SKM-1 (cell line): ENCODE data around the gene SRC.
"Not testable (repeated sequence)": the region's sequence is repeated elsewhere in the genome, so short reads cannot be mapped to it uniquely, and the experiment has no call there.

Experiments
- DNase-seq: peaks from one replicate; lab custom pipeline; 2025; ENCODE audit not compliant: unreplicated experiment; lab: John Stamatoyannopoulos, UW

SRC gene

DNA sequence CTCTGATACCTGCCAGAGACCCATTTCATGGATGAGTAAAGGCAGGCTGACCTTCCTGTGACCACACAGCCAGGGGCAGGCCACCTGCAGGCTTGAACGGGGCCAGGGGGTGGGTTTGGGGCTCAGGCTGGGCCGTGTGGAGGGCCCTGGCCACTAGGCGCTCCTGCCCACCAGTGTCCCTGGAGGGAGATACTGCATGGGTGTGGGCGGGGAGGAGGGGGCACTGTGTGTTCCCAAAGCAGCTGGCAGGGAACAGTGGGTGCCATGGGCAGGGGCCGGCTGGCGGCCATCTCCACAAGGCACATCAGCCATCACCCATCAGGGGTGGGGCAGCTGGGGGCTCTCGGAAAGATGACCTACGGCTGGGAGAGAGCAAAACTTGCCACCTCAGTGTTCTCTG is 15.4 kb downstream of the SRC start:
- no peak for DNase-seq

DNA sequence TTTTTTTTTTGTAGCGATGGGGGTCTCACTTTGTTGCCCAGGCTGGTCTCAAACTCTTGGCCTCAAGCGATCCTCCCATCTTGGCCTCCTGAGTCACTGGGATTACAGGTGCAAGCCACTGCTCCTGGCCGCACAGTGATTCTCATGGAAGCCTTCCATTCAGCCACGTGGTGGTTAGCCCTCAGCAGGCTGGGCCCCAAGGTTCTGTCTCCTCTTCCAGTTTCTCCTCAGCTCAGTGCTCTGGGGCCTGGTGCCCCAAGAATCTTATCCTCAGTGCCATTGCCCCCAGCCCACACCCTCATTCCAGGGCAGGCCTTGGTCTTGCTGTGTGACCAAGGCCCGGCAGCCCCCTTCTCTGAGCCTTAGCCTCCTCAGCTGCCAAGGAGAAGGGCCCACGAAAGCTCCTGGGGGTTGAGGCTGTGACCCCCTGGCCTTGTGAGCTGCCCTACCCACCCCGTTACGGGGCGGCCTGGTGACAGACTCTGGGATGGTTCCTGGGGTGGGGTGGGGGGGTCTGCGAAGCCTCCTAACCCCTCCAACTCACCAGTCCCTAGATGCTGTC is 16.4 kb downstream of the SRC start:
- no peak for DNase-seq

DNA sequence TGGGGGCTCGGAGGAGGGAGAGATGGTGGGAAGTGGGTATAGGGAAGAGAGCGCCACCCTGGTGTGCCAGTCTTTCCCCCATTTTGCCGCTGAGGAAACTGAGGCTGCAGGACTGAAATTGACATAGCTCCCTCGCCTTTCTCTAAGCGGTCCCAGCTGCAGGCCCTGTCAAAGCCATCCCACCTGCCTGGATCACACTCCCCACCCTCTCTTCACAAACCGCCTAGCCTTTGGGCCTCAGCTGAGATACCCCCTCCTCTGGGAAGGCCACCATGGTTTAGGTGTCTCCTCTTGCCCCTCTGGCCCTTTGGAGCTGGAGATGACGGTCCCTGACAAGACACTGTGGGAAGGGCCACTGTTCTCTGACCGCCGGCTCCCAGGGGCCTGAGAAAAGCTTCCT is 16.9 kb downstream of the SRC start:
- DNase-seq, result no peak

DNA sequence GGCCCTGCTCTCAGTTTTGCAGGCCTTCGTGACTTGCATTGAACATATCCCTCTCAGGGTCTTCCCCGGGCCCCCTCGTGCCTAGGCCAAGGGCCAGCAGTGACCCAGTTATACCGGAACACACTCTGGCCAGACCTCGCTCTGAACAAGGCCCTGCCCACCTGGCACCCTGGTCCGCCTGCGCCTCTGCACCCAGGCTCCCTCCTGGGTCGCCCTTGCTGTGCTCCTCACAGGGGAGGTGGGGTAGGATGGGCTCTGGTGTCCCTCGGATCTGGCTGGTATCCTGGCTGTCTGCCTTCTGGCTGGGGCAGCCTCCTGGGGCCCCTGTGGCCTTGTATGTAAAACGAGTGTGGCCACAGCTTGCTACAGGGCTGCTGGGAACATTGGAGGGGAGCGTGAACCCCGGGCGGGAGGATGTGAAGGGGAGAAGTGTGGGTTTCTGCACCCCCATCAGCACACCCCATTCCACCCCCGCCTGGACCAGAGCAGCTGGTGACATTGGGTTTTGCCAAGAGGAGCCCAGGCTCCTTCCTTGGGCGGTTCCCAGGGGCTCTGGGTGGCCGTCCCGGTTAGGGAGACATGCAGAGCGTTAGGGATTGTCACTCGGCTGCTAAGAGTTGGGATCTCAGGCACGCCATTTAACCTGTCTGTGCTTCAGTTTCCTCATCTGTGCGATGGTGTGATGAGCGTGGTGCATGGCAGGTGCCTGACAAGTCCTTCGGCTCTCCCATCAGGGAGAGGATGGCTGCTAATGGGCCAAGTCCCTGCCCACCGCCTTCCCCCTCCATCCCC is 17.5 kb downstream of the SRC start:
- no peak for DNase-seq

DNA sequence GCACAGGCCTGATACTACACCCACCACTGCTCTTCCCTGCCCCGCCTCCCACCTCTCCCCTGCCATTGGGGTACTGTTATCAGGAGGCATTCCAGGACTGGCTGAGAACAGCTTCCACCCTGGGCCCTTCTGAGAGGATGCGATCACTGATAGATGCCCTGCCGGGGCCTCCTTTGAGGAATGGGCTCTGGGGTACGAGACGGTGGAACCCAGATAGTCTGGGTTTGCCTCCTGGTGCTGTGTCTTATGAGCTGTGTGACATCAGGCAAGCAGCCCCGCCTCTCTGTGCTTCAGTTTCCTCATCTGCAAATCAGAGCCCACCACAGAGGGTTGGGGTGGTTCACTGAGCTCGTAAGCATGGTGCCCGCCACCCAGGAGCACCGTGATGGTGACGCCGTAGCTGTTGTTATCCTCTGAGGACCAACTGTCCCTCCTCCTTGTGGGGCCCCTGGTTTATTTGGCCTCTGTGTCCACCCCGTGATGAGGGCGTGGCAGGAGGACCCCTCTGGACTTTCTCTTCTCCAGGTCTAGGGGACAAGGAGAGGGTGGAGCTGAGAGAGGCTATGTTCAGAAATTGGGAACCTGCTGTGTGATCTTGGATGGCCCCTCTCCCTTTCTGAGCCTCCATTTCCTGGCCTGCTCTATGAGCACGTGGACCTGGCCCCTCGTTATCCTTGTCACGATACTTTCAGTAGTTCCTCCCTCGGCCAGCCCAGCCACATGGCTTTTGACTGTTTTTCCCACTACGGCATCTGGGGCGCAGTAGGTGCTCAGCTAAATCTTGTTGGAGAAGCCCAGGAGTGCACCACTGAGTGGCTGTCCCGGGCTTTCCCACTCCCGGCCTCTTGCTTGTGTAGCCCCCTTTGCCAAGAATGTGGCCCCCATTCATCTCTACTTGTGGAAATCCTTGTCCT is 18.3 kb downstream of the SRC start:
- DNase-seq, result no peak

DNA sequence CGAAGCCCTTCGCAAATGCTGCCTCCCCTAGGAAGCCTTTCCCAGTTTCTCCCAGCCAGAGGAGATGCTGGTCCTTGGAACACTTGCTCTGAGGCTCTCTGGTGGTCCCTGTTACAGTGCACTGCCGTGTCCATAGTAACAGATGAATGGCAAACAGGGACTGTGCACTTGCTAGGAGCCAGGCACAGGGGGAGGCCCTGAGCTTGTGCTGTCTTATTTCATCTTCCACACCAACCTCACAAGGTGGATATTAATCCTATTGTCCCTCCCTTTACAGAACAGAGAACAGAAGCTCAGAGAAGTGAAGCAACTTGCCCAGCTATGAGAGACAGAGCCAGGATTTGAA is 19.0 kb downstream of the SRC start:
- DNase-seq, result no peak

DNA sequence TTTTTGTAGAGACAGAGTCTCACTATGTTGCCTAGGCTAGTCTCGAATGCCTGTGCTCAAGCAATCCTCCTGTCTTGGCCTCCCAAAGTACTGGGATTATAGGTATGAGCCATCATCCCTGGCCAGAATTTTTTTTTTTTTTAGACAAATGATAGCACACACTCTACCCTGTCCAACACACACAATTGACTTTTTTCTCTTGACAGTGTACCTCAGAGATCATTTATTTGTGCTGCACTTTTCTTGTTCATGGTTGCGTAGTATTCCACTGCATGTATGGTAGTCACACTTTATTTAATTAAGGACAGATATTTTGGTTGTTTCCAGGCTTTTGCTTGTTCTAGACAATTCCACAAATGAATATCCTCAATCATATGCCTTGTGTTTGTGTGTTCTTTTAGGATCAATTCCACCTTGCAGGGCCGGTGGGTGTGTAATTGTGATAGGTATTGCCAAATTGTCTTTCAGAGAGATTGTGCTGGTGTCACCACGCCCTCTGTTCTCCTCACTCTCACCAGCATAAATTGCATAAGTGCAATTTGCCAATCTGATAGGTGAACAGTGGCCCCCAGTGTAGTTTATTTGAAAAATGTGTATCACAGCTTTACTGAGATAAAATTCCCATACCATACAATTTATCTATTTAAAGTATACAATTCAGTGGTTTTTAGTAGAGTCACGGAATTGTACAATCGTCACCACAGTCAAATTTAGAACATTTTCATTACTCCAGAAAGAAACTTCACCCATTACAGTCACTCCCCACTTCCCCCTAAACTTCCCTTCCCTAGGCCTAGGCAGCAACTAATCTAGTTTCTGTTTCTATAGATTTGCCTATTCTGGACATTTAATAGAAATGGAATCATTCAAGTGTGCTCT is 20.1 kb downstream of the SRC start:
- DNase-seq, result peak; percentile 56

DNA sequence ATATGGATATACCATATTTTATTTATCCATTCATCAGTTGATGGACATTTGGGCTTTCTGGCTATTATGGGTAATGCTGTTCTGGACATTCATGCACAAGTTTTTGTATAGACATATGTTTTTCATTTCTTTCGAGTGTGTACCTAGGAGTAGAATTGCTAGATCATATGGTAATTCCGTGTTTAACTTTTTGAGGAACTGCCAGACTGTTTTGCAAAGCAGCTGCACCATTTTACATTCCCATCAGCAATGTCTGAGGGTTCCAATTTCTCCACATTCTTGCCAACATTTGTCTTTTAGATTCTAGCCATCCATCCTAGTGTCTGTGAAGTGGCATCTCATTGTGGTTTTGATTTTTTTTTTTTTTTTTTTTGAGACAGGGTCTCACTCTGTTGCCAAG is 20.8 kb downstream of the SRC start:
- no peak for DNase-seq

DNA sequence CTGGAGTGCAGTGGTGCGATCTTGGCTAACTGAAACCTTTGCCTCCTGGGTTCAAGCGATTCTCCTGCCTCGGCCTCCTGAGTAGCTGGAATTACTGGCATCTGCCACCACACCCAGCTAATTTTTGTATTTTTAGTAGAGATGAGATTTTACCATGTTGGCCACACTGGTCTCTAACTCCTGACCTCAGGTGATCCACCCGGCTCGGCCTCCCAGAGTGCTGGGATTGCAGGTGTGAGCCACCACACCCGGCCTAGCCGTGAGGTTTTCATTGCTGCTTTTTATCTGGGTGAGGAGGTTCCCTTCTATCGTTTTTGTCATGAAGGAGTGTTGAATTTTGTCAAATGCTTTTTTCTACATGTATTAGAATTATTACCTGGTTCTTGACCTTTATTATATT is 23.9 kb downstream of the SRC start:
- no peak for DNase-seq

DNA sequence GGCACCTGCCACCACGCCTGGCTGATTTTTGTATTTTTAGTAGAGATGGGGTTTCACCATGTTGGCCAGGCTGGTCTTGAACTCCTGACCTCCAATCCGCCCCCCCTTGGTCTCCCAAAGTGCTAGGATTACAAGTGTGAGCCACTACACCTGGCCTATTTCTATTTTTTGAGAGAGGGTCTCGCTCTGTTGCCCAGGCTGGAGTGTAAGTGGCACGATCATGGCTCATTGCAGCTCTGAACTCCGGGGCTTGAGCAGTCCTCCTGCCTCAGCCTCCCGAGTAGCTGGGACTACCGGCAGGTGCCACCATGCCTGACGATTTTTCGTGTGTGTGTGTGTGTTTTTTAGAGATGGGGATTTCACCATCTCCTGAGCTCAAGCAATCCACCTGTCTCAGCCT is 25.9 kb downstream of the SRC start:
- DNase-seq, result not testable (repeated sequence)

DNA sequence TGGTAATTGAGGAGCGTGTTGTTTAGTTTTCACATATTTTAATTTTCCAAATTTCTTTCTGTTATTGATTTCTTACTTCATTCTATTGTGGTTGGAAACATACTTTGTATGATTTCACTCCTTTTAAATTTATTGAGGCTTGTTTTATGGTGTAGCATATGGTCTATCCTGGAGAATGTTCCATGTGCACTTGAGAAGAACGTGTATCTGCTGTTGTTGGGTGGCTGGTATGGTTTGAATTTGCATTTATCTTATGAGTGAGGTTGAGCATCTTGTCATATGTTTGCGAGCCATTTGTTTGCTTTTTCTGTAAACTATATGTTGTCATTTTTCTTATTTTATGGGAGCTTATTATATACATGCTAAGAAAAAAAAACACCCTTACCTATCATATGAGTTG is 26.5 kb downstream of the SRC start:
- DNase-seq, result no peak

DNA sequence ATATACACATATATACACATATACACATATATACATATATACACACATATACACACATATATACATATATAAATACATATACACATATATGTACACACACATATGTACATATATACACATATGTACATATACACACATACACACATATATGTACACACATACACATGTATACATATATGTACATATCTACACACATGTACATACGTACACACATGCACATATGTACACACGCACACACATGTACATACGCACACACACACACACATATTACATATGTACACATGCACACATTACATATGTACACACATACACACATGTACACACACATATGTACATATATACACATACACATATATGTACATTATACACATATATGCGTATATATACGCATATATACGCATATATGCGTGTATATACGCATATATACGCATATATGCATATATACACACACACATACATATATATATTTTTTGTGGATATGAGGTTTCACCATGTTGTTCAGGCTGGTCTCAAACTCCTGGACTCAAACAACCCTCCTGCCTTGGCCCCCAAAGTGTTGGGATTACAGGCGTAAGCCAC is 27.2 kb downstream of the SRC start:
- no peak for DNase-seq

DNA sequence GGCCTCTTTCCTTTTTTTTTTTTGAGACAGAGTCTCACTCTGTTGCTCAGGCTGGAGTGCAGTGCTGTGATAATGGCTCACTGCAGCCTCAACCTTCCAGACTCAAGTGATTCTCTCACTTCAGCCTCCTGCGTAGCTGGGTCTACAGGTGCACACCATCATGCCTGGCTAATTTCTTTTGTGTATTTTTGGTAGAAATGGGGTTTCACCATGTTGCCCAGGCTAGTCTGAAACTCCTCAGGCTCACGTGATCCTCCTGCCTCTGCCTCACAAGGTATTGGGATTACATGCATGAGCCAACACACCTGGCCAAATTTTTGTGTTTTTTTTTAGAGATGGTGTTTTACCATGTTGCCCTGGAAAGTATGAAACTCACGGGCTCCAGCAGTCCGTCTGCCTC is 29.3 kb downstream of the SRC start:
- DNase-seq, result no peak

DNA sequence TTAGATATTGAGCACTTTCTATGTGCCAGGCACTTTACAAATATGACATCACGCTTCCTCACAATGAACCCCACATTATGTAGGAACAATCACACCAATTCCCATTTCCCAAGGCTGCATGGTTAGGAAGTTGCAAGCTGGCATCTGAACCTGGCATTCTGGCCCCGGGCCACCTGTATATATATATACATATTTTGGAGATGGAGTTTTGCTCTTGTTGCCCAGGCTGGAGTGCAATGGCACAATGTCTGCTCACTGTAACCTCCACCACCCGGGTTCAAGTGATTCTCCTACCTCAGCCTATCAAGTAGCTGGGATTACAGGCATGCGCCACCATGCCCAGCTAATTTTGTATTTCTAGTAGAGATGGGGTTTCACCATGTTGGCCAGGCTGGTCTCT is 30.4 kb downstream of the SRC start:
- no peak for DNase-seq

DNA sequence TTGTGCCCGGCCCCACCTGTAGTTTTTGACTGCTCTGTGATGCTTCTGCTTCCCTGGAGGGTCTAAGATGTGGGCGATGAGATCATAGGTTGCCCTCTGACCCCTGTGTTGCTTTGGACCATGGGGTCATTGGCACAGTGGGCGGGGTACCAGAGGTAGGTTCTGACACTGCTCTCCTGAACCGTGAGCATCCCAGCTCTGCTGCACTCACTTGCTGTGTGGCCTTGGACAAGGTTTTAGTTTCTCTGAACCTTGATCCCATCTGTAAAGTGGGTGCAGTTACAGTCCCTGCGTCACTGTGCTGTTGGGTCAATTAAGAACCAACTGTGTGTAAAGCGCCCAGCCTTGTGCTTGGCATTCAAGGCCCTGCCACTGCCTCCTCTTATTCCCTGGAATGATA is 30.9 kb downstream of the SRC start:
- no peak for DNase-seq

DNA sequence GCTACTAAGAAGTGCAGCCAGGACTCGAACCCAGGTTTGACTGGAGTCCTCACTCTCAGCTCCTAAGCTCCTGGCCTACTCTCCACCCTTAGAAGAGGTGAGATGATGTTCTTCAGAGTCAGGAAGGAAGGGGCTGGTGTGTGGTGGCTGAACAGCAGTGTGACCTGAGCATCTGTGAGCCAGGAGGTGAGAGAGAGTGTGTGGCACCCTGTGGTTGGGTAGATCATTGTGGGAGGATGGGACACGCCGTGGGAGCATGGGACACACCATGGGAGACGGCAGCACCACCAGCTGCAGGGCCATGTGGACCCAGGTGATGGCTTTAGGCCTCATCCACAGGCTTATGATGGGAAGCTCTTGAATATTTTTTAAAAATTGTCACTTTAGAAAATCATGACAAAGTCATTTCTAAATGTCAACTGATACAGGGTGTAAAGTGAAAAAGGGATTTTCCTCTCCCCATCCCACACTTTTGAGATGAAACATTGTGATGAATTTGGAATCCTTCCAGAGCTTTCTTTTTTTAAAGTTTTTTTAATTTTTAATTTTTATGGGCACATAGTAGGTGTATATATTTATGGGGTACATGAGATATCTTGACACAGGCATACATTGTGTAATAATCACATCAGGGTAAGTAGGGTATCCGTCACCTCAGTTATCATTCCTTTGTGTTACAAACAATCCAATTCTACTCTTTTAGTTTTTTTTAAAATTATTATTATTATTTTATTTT is 31.6 kb downstream of the SRC start:
- DNase-seq, result no peak

DNA sequence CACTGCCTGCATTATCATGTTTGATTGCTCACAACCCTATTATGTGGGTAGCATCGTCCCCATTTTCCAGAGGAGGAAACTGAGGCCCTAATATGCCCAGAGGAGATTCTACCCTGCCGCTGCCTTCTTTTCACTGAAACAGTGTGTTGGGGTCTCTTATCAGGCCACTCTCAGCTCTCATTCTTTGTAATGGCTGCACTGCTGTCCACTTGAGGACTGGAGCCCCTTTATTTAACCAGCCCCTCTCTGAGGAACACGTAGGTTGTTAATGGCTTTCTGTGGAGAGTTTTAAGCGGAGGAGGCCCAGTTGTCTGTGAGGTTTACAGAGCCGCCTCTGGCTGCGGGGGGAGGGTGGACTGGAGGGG is 32.5 kb downstream of the SRC start:
- DNase-seq, result no peak

DNA sequence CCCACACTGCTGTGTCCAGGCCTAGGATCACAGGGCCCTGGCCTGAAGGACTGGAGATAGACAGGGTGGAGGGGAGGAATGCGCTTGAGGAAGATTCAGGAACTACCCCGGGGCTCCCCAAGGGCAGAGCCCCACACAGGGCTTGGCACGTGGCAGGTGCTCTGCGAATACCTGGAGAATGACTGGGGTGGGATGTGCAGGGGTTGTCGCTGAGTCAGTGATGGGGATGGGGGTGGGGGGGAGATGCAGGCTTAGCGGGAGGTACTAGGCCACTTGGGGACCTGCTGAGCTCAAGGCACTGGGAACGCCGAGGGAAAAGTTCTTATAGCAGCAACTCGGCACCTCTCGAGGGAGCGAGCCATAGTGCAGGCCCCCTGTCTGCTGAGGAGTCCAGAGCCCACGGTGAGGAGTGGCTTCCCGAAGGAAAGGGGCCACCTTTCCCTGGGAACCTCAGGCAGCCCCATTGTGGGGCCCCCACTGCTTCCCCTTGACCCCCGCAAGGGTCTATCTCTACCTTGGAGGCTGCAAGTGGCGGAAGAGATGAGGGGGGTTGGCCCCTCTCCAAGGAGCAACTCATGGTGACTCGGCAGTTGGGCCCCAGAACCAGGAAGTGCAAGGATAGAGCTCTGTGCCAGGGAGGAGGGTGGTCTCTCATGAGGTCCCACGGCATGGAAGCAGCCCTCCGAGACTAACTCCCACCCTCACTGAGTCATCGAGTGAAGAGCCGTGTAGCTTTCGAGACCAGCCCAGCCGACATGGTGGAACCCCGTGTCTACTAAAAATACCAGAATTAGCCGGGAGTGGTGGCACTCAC is 33.1 kb downstream of the SRC start:
- no peak for DNase-seq
